Left ventricle myocardium inferior (tissue), 1 donor: ENCODE data around the gene IL2RG. TPM values are rescaled to one million over a fixed set of nuclear protein-coding genes. Genes with fewer than 3 reads are reported as not detected.

Experiments used
- DNase-seq: peaks from one replicate; pipeline ENCODE4 v3.0.0-alpha.2; 2020
- H3K27ac ChIP-seq: fragments of 200-600 bp; replicated peaks from 2 replicates; pipeline ENCODE4 v1.8.0; 2021
- H3K27me3 ChIP-seq: fragments of 200-600 bp; 2 replicates; pipeline ENCODE4 v1.8.0; 2021; ENCODE audit warnings: low read depth
- H3K36me3 ChIP-seq: fragments of 200-600 bp; 2 replicates; pipeline ENCODE4 v1.8.0; 2021
- H3K4me1 ChIP-seq: fragments of 200-600 bp; 2 replicates; pipeline ENCODE4 v1.8.0; 2021
- H3K4me3 ChIP-seq: fragments of 200-600 bp; 2 replicates; pipeline ENCODE4 v1.8.0; 2021; ENCODE audit warnings: mild to moderate bottlenecking, moderate library complexity
- H3K9me3 ChIP-seq: fragments of 200-600 bp; replicated peaks from 2 replicates; pipeline ENCODE4 v1.8.0; 2021
- intact Hi-C: fragments of 100-400 bp; cut with micrococcal nuclease; formaldehyde crosslinking; loops from one replicate; pipeline ENCODE4 v1.11.0; 2022
- total RNA-seq: library from RNA; stranded (reverse); fragmentation: NEBNext Ultra II Directional; extraction: Animal tissue kit (Norgen Biotek cat#: 25700); gene quantifications from one replicate; pipeline ENCODE4 v1.2.1, GENCODE V29; 2021
- TF ChIP-seq, protein P1 (sequence below): fragments of 200-600 bp; IDR thresholded peaks from 2 replicates; pipeline ENCODE4 v1.8.0; 2021; ENCODE audit warnings: antibody characterized with exemption, mild to moderate bottlenecking, borderline replicate concordance
- donor health status: DM: no; HTN: yes; CAD: no; lungs with severe emphysema.

IL2RG gene
- total RNA-seq, 1 donor from 2014 or later: 0.99 TPM

GRCh38 chrX:71068044-71068918, 43.1 kb downstream of the IL2RG start, which contains the start of gene SNX12:
Gene SNX12, minus strand, starts transcription at chrX:71068334. Its CDS starts 28 bp downstream, at chrX:71068306.
- Histone ChIP-seq H3K4me1 (peaks cover 7% of the 10 kb centered on the region), H3K27ac (peak within 1 kb of the TSS; percentile 88), H3K9me3 (no peaks in the 10 kb centered on the region), H3K4me3 (peak within 1 kb of the TSS; percentile 74), H3K27me3 (no peaks in the 10 kb centered on the region), H3K36me3 (no peaks in the 10 kb centered on the region)
- intact Hi-C loops: no loop called here
- TF ChIP-seq, protein P1, sequence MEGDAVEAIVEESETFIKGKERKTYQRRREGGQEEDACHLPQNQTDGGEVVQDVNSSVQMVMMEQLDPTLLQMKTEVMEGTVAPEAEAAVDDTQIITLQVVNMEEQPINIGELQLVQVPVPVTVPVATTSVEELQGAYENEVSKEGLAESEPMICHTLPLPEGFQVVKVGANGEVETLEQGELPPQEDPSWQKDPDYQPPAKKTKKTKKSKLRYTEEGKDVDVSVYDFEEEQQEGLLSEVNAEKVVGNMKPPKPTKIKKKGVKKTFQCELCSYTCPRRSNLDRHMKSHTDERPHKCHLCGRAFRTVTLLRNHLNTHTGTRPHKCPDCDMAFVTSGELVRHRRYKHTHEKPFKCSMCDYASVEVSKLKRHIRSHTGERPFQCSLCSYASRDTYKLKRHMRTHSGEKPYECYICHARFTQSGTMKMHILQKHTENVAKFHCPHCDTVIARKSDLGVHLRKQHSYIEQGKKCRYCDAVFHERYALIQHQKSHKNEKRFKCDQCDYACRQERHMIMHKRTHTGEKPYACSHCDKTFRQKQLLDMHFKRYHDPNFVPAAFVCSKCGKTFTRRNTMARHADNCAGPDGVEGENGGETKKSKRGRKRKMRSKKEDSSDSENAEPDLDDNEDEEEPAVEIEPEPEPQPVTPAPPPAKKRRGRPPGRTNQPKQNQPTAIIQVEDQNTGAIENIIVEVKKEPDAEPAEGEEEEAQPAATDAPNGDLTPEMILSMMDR: no peak
- peak; percentile 90 for DNase-seq

- no peak for DNase-seq
- H3K9me3 ChIP-seq: no peaks in the 10 kb centered on the region
- intact Hi-C loops: no loop called here
- H3K27ac ChIP-seq: peak overlapping the region; percentile 88
- peaks cover 7% of the 10 kb centered on the region for H3K4me1 ChIP-seq
- TF ChIP-seq, protein P1: no peak
- H3K27me3 ChIP-seq: no peaks in the 10 kb centered on the region
- peak overlapping the region; percentile 74 for H3K4me3 ChIP-seq
- no peaks in the 10 kb centered on the region for H3K36me3 ChIP-seq
Measured at GRCh38 chrX:71067712-71068043, 43.7 kb downstream of the IL2RG start.

GRCh38 chrX:71067089-71067488, 44.3 kb downstream of the IL2RG start:
- intact Hi-C loops: no loop called here
- Histone ChIP-seq H3K36me3 (peaks cover under 1% of the 10 kb centered on the region), H3K9me3 (no peaks in the 10 kb centered on the region), H3K4me3 (peak overlapping the region; percentile 74), H3K27me3 (no peaks in the 10 kb centered on the region), H3K27ac (peak overlapping the region; percentile 88), H3K4me1 (peaks cover 7% of the 10 kb centered on the region)
- TF ChIP-seq, protein P1: no peak
- no peak for DNase-seq

GRCh38 chrX:71060127-71060526, 51.2 kb downstream of the IL2RG start:
- no peak for DNase-seq
- no peak overlapping the region for H3K4me3 ChIP-seq
- H3K27me3 ChIP-seq: no peaks in the 10 kb centered on the region
- no peaks in the 10 kb centered on the region for H3K9me3 ChIP-seq
- intact Hi-C loops: no loop called here
- H3K4me1 ChIP-seq: no peaks in the 10 kb centered on the region
- no peak overlapping the region for H3K27ac ChIP-seq
- TF ChIP-seq, protein P1: no peak
- H3K36me3 ChIP-seq: peaks cover 29% of the 10 kb centered on the region

- intact Hi-C loops: no loop called here
- no peak overlapping the region for H3K27ac ChIP-seq
- H3K4me3 ChIP-seq: no peak overlapping the region
- no peaks in the 10 kb centered on the region for H3K27me3 ChIP-seq
- H3K4me1 ChIP-seq: no peaks in the 10 kb centered on the region
- H3K9me3 ChIP-seq: no peaks in the 10 kb centered on the region
- TF ChIP-seq, protein P1: no peak
- H3K36me3 ChIP-seq: peaks cover 29% of the 10 kb centered on the region
- DNase-seq: no peak
Measured at GRCh38 chrX:71057848-71058530, 53.4 kb downstream of the IL2RG start.

Other genes with a start within 250 kb of the IL2RG start
- not detected for gene TEX11, start 202.9 kb downstream of the IL2RG start, total RNA-seq
- gene SLC7A3, start 180.5 kb downstream of the IL2RG start, total RNA-seq: not detected
- 42.7 TPM for gene SNX12, start 43.2 kb downstream of the IL2RG start, total RNA-seq
- gene FOXO4, start 15.7 kb downstream of the IL2RG start, total RNA-seq: 39.5 TPM
- not detected for gene CXorf65, start 4.8 kb downstream of the IL2RG start, total RNA-seq
- gene MED12, start 7.0 kb upstream of the IL2RG start, total RNA-seq: 23.2 TPM
- 0.41 TPM for gene NLGN3, start 33.3 kb upstream of the IL2RG start, total RNA-seq
- gene GJB1, start 111.6 kb upstream of the IL2RG start, total RNA-seq: not detected
- 14.3 TPM for gene ZMYM3, start 142.6 kb upstream of the IL2RG start, total RNA-seq
- gene NONO, start 172.1 kb upstream of the IL2RG start, total RNA-seq: 99.2 TPM
- 111 TPM for gene ITGB1BP2, start 190.2 kb upstream of the IL2RG start, total RNA-seq